OCI-LY7 (cell line): Measurements from ENCODE around the gene AUTS2. TPM values are rescaled to one million over a fixed set of nuclear protein-coding genes. Genes with fewer than 3 reads are reported as not detected.
A peak's percentile ranks its signal among the peaks of the same experiment; 100 is the strongest.

ENCODE experiments used
- BruUV-seq: library from RNA; stranded (reverse); fragments of 400-500 nt; replicated peaks from 2 replicates; lab custom pipeline; 2021; lab: Mats Ljungman, UMichigan
- CTCF ChIA-PET: fragments of 300-600 bp; sonication (Branson Sonifier 250); formaldehyde crosslinking; loops from one replicate; lab custom pipeline; 2022; ENCODE audit warnings: antibody characterized with exemption; ENCODE audit not compliant: unreplicated experiment; lab: Charles Lee
- POLR2A ChIA-PET: fragments of 300-600 bp; sonication (Branson Sonifier 250); formaldehyde crosslinking; loops from one replicate; lab custom pipeline; 2022; ENCODE audit warnings: antibody characterized with exemption; lab: Charles Lee
- DNase-seq: peaks from one replicate; pipeline ENCODE4 v3.0.0-alpha.2; 2015; ENCODE audit warnings: low spot score
- H2AFZ ChIP-seq: fragments of 200-600 bp; sonication (generic), shearing (Covaris generic); 2 replicates; pipeline ENCODE4 v1.6.1; 2014; ENCODE audit warnings: mild to moderate bottlenecking, antibody characterized with exemption, low read length, moderate library complexity
- H3K27ac ChIP-seq: fragments of 200-600 bp; sonication (generic); 2 replicates; pipeline ENCODE4 v1.5.1; 2014; ENCODE audit warnings: mixed run types, low read depth, mild to moderate bottlenecking, moderate library complexity, low read length, inconsistent platforms; ENCODE audit not compliant: poor library complexity, severe bottlenecking
- H3K36me3 ChIP-seq: fragments of 200-600 bp; sonication (generic); 2 replicates; pipeline ENCODE4 v1.6.1; 2014; ENCODE audit warnings: mild to moderate bottlenecking, antibody characterized with exemption, low read length, moderate library complexity, mixed read lengths; ENCODE audit not compliant: insufficient read depth
- H3K4me1 ChIP-seq: fragments of 200-600 bp; sonication (generic); 2 replicates; pipeline ENCODE4 v1.5.1; 2014; ENCODE audit warnings: mild to moderate bottlenecking, low read length; ENCODE audit not compliant: insufficient read depth, poor library complexity, severe bottlenecking
- H3K4me2 ChIP-seq: fragments of 200-600 bp; sonication (generic); 2 replicates; pipeline ENCODE4 v1.6.1; 2014; ENCODE audit warnings: mild to moderate bottlenecking, low read length
- H3K4me3 ChIP-seq: fragments of 200-600 bp; sonication (generic); 2 replicates; pipeline ENCODE4 v1.5.1; 2014; ENCODE audit warnings: mild to moderate bottlenecking, low read depth, low read length; ENCODE audit not compliant: poor library complexity, severe bottlenecking
- H3K79me2 ChIP-seq: fragments of 200-600 bp; sonication (generic); 2 replicates; pipeline ENCODE4 v1.6.1; 2016; ENCODE audit warnings: low read depth, mild to moderate bottlenecking, low read length, moderate library complexity, mixed read lengths; ENCODE audit not compliant: insufficient read depth
- H3K9me2 ChIP-seq: fragments of 200-600 bp; sonication (generic); 2 replicates; pipeline ENCODE4 v1.6.1; 2016; ENCODE audit warnings: mild to moderate bottlenecking, low read length, mixed read lengths; ENCODE audit not compliant: insufficient read depth
- H3K9me3 ChIP-seq: fragments of 200-600 bp; sonication (generic); 2 replicates; pipeline ENCODE4 v1.6.1; 2014; ENCODE audit warnings: mild to moderate bottlenecking, mixed run types, low read length, mixed read lengths
- H4K20me1 ChIP-seq: fragments of 200-600 bp; sonication (generic); 2 replicates; pipeline ENCODE4 v1.6.1; 2014; ENCODE audit warnings: mild to moderate bottlenecking, antibody characterized with exemption, low read length, moderate library complexity, mixed read lengths; ENCODE audit not compliant: insufficient read depth
- EZH2phosphoT487 ChIP-seq: fragments of 200-600 bp; sonication (generic); IDR thresholded peaks from 2 replicates; pipeline ENCODE4 v1.6.1; 2018; ENCODE audit warnings: low read depth, borderline replicate concordance, mild to moderate bottlenecking, mixed run types, antibody characterized with exemption, low read length, moderate library complexity, mixed read lengths
- intact Hi-C: fragments of 100-400 bp; cut with micrococcal nuclease; formaldehyde crosslinking; loops from one replicate; pipeline ENCODE4 v1.10.0; 2022; ENCODE audit not compliant: unreplicated experiment
- total RNA-seq, 2 experiments: library from RNA; depleted of rRNA in 1 of 2; stranded (reverse); fragments of >200 nt in 1 of 2; shearing (Covaris generic) in 1 of 2; gene quantifications; 2 replicates each; pipeline ENCODE4 v1.2.3, GENCODE V29; 2014 to 2022
- TF ChIP-seq, protein P1 (sequence below): fragments of 200-600 bp; sonication (generic); conservative IDR thresholded peaks from 2 replicates; pipeline ENCODE4 v1.5.1; 2014; ENCODE audit warnings: mild to moderate bottlenecking, antibody characterized with exemption, low read length, moderate library complexity, mixed read lengths

The AUTS2 gene
- total RNA-seq, 2 experiments from 2014 or later, result 37.9 to 78.5 TPM

DNA sequence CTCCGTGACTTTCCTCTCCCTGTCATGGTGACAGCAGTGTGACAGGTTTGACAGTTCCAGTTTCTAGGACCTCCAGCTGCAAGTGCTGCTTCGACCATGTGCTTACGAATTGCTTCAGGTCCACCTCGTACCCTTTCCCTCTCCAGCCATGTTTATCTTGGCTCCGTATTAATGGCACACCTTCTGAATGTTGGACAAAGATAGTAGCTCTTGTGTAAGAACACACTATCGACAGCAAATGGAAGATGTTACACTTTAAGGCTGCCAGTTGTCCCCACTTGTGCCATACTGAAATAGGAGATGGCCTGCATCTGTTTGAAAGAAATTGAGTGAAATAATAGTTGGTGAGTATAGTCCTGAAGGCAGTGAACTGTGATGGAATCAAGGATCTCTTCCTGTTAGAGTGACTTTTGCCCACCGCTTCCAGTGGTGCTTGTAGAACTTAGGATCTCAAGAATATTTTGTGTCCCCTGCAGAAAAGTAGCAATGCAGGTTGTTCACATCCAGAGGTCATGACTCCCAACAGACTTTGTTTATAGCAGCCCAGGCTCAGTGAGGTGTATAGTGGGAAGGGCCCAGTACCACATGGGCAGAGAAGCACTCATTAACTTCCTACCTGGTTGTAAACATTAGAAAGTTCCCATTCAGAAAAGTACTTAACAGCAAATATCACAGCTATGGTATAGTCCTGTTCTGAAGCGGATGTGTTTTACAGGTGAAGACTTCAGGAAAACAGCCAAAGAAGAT lies 904.0 kb downstream of the AUTS2 start:
- TF ChIP-seq, protein P1, sequence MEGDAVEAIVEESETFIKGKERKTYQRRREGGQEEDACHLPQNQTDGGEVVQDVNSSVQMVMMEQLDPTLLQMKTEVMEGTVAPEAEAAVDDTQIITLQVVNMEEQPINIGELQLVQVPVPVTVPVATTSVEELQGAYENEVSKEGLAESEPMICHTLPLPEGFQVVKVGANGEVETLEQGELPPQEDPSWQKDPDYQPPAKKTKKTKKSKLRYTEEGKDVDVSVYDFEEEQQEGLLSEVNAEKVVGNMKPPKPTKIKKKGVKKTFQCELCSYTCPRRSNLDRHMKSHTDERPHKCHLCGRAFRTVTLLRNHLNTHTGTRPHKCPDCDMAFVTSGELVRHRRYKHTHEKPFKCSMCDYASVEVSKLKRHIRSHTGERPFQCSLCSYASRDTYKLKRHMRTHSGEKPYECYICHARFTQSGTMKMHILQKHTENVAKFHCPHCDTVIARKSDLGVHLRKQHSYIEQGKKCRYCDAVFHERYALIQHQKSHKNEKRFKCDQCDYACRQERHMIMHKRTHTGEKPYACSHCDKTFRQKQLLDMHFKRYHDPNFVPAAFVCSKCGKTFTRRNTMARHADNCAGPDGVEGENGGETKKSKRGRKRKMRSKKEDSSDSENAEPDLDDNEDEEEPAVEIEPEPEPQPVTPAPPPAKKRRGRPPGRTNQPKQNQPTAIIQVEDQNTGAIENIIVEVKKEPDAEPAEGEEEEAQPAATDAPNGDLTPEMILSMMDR, result no peak
- no peak for TF ChIP-seq EZH2phosphoT487
- no TSS peak for BruUV-seq
- Histone ChIP-seq H3K4me2 (no peak overlapping the region), H3K36me3 (no peaks in the 10 kb centered on the region), H3K9me2 (no peaks in the 10 kb centered on the region), H4K20me1 (no peaks in the 10 kb centered on the region), H3K9me3 (no peaks in the 10 kb centered on the region), H3K27ac (no peak overlapping the region), H3K4me1 (peaks cover 7% of the 10 kb centered on the region), H2AFZ (no peak overlapping the region), H3K4me3 (no peak overlapping the region), H3K79me2 (no peaks in the 10 kb centered on the region)
- CTCF ChIA-PET, result no interaction called here
- intact Hi-C loops, result no loop called here
- POLR2A ChIA-PET, result interaction anchor here (1.1 kb wide), 1 partner anchor 23 kb away, joined by 3 read pairs; no protein-coding TSS in a partner anchor
- DNase-seq, result no peak

DNA sequence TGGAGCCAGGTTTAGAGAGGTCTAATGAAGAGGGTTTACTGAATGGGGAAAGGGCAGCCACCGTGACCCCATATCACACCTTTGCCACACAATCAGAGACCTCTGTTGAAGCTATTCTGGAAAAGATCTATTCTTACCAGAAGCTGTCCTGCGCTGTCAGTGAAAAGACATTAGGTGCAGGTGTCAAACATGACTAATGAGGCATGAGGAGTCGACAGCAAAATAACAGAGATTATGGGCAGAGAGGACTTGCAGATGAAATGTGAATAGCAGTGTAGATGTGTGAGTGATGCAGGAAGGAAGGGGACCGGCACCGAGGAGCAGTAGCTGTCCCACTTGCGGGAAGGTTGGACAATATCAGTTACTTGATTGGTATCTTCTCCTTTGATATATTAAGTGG lies 906.0 kb downstream of the AUTS2 start:
- Histone ChIP-seq H3K79me2 (no peaks in the 10 kb centered on the region), H3K9me3 (no peaks in the 10 kb centered on the region), H3K9me2 (no peaks in the 10 kb centered on the region), H3K4me1 (peaks cover 7% of the 10 kb centered on the region), H3K4me2 (no peak overlapping the region), H3K4me3 (no peak overlapping the region), H2AFZ (no peak overlapping the region), H4K20me1 (no peaks in the 10 kb centered on the region), H3K27ac (no peak overlapping the region), H3K36me3 (no peaks in the 10 kb centered on the region)
- BruUV-seq, result no TSS peak
- DNase-seq, result peak; percentile 7
- ChIA-PET POLR2A (interaction anchor here (0.6 to 1.2 kb wide), 2 partner anchors 121 to 681 kb away, joined by 3 read pairs; no protein-coding TSS in a partner anchor), CTCF (no interaction called here)
- TF ChIP-seq EZH2phosphoT487, result no peak
- TF ChIP-seq, protein P1, result no peak
- intact Hi-C loops, result no loop called here

DNA sequence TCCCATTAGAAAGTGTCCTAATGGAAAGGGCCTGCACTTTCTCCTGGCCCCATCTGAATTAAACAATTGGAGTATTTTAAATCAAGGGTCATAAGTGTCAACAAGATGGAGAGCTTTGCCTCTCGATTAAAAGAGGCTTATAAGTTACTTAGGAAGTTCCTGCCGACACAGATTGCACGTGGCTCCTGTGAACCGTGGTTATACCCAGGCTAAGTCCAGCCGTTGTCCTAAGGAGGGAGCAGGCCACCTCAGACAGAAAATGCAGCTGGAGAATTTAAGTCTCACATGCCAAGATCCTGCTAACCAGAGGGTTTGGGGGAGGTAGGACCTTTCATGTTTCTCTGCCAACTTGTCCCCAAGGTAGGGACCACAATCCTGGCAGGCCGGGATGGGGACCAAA lies 907.2 kb downstream of the AUTS2 start:
- no peaks in the 10 kb centered on the region for H3K36me3 ChIP-seq
- no peak overlapping the region for H3K27ac ChIP-seq
- intact Hi-C loops, result loop anchor here (5.0 kb wide), 1 partner anchor 313 kb away; no protein-coding TSS in a partner anchor
- DNase-seq, result no peak
- no peaks in the 10 kb centered on the region for H3K9me2 ChIP-seq
- no peak overlapping the region for H2AFZ ChIP-seq
- H3K79me2 ChIP-seq, result no peaks in the 10 kb centered on the region
- H3K4me3 ChIP-seq, result no peak overlapping the region
- H3K4me2 ChIP-seq, result no peak overlapping the region
- ChIA-PET CTCF (no interaction called here), POLR2A (interaction anchor here (0.6 kb wide), 1 partner anchor 335 kb away, joined by 3 read pairs; no protein-coding TSS in a partner anchor)
- no peak for TF ChIP-seq EZH2phosphoT487
- TF ChIP-seq, protein P1, result no peak
- no peaks in the 10 kb centered on the region for H4K20me1 ChIP-seq
- H3K4me1 ChIP-seq, result peaks cover 7% of the 10 kb centered on the region
- no TSS peak for BruUV-seq
- no peaks in the 10 kb centered on the region for H3K9me3 ChIP-seq
